ENCODE measurements around the gene CENPT.

DNA sequence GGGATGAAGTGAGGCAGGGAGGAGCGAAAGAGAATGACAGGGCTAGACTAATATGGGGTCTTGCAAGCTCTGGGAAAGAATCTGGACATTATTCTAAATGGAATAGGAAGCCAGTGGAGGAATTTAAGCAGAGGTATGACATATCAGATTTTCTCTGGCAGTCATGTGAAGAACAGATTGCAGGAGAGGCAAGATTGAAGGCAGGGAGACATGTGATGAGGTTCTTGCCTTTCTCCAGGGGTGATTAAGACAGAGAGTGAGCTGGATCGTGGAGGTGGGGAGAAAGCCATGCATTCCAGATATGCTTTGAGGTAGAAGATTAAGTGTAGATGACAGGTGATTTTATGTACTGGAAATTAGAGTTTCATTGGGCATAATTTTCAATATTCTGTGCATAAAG is 9.7 kb downstream of the CENPT start:
- TF ChIP-seq POLR2A (IDR thresholded peaks at IDR 0.05; ENCODE audit: low read length) (no peak), GATA1 (IDR thresholded peaks at IDR 0.05; ENCODE audit: low read depth, low read length) (no peak)
